AG09309 (cell line): ENCODE measurements around the gene ADGRB2.

Experiments used
- DNase-seq: peaks from one replicate; pipeline ENCODE4 v3.0.0-alpha.2; 2010; ENCODE audit warnings: low read depth
- H3K4me3 ChIP-seq: 2 replicates; pipeline ENCODE4 v1.5.1; 2011; ENCODE audit warnings: mild to moderate bottlenecking, low read depth, low read length, moderate library complexity; ENCODE audit not compliant: control insufficient read depth
- TF ChIP-seq, protein P1 (sequence below): IDR thresholded peaks from 2 replicates; pipeline ENCODE4 v1.5.1; 2011; ENCODE audit warnings: mild to moderate bottlenecking, low read depth, low read length, inconsistent platforms; ENCODE audit not compliant: insufficient read depth, control insufficient read depth; ENCODE audit errors: missing control alignments

The ADGRB2 gene

DNA sequence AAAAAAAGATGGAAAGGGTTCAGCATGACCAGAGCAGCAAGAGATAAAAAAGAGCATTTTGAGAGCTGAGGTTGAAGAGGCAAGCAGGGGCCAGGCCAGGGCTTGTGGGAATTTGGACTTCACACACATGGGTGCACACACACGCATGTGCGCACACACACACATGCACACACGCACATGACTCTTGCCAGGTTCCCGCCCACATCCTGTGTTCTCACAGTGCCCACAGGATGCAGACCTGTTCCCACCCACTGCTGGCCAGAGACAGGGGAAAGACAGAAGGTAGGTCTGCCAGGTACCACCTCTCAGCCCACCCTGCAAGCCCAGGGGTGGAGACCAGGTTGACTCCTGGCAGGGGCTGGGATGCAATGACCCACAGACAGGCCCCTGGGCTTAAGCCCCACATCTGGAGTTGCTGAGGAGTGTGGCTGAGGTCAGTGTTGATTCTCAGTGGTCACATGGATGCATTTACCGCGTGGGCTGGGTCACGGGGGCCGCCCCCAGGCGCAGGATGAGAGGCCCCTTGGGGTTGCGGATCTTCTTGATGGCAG lies 64.7 kb downstream of the ADGRB2 start:
- no peak for DNase-seq
- no peak overlapping the region for H3K4me3 ChIP-seq
- TF ChIP-seq, protein P1, sequence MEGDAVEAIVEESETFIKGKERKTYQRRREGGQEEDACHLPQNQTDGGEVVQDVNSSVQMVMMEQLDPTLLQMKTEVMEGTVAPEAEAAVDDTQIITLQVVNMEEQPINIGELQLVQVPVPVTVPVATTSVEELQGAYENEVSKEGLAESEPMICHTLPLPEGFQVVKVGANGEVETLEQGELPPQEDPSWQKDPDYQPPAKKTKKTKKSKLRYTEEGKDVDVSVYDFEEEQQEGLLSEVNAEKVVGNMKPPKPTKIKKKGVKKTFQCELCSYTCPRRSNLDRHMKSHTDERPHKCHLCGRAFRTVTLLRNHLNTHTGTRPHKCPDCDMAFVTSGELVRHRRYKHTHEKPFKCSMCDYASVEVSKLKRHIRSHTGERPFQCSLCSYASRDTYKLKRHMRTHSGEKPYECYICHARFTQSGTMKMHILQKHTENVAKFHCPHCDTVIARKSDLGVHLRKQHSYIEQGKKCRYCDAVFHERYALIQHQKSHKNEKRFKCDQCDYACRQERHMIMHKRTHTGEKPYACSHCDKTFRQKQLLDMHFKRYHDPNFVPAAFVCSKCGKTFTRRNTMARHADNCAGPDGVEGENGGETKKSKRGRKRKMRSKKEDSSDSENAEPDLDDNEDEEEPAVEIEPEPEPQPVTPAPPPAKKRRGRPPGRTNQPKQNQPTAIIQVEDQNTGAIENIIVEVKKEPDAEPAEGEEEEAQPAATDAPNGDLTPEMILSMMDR: no peak

DNA sequence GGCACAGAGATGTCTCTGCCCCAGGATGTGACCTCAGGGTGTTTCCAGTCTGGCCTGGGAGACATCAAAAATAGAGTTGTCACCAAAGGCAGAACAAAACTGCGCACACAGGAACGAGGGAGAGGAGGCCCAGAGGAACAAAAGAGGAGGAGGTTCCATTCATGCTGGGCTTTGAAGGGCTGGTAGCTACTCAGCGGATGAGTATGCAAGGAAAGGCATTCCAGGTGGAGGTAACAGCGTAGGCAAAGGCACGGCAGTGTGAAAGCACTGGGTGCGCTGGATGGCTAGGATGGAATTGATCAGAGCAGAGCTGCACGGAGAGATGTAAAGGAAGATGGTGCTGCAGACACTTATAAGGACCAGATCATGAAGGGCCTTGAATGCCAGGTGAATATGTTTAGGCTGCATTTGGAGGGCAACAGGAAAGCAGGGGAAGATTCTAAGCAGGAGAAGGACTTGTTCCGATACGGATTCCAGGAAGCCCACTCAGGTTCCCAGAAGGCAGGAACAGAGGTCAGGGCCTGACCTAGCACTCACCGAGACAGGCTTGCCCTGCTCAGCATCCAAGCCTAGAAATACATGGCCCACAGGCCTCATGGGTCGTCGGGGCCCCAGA lies 66.7 kb downstream of the ADGRB2 start:
- TF ChIP-seq, protein P1: no peak
- no peak overlapping the region for H3K4me3 ChIP-seq
- no peak for DNase-seq

DNA sequence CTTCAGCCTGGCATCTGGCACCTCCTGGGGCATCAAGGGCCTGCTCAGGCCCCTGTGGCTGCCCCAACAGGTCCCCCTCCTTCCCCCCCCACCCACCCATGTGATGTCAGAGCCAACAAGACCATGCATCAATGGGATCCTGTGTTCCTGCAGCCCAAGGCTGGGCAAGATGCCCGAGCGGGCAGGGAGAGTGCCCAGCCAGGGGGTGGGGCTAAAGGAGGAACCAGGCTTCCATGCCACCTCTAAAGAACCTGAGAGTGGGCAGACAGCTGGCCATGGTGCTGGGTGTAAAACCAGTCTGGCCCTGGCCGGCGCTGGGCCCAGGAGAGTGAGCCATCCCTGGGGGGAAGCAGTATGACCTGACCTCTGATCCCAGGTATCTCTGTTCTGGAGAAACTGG lies 67.9 kb downstream of the ADGRB2 start:
- TF ChIP-seq, protein P1: no peak
- H3K4me3 ChIP-seq: no peak overlapping the region
- no peak for DNase-seq

DNA sequence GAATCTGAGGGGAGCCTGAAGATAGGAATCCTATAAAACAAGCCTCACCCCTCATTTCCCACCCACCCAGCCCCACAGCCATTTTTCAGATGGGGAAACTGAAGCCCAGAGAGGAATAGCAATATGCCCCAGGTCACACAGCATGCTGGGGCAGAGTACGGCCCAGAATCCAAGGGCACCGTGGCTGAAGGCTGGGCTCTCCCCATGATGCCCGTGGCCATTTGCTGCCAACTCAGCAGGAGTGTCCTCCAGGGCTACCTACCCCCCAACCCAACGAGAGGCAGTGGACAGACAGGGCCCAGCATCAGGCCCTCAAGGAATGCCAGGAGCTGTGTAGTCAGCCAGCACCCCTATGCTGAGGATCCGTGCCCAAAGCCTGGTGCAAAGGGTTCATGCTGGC lies 68.8 kb downstream of the ADGRB2 start:
- no peak overlapping the region for H3K4me3 ChIP-seq
- DNase-seq: no peak
- TF ChIP-seq, protein P1: no peak

DNA sequence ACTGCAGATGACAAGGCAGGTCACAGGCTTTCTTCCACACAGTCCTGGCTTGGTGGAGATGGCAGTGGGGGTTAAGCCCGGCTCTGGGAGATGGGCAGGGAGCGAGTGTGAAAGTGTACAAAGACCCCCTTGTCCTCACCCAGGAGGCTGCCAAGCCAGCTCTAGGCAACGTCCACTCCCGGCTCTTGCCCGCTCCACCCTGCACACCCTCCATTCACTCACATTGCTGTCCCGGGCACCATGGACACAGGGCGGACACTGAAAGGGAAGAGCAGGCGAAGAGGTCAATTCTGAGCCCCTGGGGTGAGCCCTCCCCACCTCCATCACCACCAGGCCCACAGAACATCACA lies 69.2 kb downstream of the ADGRB2 start:
- TF ChIP-seq, protein P1: no peak
- no peak for DNase-seq
- no peak overlapping the region for H3K4me3 ChIP-seq

DNA sequence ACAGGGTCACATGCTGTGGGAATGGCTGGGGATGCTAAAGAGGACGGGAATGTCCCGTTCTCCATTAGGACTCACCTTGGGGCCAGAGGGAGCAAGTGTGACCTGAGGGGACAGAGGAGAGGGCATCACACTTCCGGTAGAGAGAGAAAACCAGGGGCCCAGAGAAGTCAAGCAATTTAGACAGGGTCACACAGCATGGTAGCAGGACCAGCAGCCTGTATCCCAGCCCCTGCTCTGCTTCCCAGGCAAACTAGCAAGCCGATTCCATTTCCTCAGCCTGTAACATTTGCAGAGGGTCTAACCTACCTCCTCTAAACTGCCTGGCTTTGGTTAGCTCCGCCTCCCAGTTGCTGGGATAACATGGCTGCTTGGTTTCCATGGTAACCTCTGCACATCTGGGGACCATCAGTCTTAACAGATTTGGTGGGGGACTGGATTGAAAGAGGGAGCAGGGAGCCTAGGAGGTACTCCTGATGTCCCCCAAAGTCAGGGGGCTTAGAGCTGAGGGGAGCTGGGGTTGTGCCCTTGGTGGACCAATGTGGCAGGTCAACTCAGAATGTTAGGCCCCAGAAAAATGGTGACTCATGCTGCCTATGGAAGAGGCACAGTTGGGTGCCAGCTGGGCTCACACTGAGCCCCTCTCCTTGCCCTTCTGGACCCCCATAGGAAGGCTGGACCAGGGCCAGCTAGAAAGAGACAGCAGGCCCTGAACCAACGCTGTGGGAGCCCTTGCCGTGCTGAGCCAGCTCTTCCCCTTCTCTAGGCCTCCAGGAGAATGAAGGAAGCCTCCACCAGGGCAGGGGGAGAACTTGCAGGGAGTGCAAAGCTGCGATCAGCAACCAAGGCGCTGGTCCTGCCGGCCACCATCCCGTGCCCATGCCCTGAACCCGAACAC lies 69.8 kb downstream of the ADGRB2 start:
- TF ChIP-seq, protein P1: no peak
- no peak overlapping the region for H3K4me3 ChIP-seq
- DNase-seq: no peak
